ENCODE data around the gene ATP1B3.

DNA sequence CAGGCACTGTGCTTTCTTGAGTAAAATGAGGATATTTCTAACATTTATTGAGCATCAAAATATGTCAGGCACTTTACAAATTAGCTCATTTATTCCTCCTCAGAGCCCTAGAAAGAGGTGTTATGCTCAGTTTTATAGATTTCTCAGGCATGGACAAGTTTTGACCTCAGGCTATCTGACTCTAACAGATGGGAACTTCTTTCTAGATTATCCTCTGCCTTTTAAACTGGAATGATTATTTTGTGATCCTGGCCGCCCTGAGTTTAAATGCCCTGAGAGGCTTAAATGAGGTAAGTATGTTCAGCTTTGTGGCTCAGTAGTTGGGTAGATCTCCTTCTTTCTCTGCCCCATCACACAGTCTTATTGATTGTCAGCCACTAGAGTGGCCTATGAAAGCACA is 32.3 kb upstream of the ATP1B3 start:
- TF ChIP-seq, protein P1, sequence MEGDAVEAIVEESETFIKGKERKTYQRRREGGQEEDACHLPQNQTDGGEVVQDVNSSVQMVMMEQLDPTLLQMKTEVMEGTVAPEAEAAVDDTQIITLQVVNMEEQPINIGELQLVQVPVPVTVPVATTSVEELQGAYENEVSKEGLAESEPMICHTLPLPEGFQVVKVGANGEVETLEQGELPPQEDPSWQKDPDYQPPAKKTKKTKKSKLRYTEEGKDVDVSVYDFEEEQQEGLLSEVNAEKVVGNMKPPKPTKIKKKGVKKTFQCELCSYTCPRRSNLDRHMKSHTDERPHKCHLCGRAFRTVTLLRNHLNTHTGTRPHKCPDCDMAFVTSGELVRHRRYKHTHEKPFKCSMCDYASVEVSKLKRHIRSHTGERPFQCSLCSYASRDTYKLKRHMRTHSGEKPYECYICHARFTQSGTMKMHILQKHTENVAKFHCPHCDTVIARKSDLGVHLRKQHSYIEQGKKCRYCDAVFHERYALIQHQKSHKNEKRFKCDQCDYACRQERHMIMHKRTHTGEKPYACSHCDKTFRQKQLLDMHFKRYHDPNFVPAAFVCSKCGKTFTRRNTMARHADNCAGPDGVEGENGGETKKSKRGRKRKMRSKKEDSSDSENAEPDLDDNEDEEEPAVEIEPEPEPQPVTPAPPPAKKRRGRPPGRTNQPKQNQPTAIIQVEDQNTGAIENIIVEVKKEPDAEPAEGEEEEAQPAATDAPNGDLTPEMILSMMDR (IDR thresholded peaks at IDR 0.05): no peak
- no peak for TF ChIP-seq POLR2A (IDR thresholded peaks at IDR 0.05)

Measured in Peyer's patch (tissue), 4 donors.